ENCODE data around the gene HJURP.

DNA sequence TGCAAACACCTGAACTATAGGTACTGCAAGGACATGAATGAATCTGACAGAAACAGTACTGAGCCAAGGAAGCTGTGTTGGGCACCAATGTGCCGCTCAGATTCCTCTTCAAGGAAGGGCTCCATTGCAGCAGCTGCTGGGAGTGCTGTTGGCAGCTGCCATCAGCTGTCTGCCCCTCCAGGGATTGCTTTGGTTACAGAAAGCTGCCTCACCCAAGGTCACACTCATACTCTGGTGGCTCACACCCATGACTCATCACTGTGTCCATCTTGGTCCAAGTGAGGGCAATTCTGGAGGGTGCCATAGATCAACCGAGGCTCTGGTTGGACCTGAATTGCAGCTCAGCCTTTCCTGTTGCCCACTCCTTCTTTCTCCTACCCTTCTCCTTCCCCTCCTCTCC, 38.5 kb upstream of the HJURP start:
- TF ChIP-seq GLIS3 (CRISPR knock-in tag; IDR thresholded peaks at IDR 0.05): no peak
- no peak for TF ChIP-seq OSR1 (CRISPR knock-in tag; IDR thresholded peaks at IDR 0.05)
- no peak for TF ChIP-seq ZNF70 (CRISPR knock-in tag; IDR thresholded peaks at IDR 0.05)
- TF ChIP-seq, protein P1, sequence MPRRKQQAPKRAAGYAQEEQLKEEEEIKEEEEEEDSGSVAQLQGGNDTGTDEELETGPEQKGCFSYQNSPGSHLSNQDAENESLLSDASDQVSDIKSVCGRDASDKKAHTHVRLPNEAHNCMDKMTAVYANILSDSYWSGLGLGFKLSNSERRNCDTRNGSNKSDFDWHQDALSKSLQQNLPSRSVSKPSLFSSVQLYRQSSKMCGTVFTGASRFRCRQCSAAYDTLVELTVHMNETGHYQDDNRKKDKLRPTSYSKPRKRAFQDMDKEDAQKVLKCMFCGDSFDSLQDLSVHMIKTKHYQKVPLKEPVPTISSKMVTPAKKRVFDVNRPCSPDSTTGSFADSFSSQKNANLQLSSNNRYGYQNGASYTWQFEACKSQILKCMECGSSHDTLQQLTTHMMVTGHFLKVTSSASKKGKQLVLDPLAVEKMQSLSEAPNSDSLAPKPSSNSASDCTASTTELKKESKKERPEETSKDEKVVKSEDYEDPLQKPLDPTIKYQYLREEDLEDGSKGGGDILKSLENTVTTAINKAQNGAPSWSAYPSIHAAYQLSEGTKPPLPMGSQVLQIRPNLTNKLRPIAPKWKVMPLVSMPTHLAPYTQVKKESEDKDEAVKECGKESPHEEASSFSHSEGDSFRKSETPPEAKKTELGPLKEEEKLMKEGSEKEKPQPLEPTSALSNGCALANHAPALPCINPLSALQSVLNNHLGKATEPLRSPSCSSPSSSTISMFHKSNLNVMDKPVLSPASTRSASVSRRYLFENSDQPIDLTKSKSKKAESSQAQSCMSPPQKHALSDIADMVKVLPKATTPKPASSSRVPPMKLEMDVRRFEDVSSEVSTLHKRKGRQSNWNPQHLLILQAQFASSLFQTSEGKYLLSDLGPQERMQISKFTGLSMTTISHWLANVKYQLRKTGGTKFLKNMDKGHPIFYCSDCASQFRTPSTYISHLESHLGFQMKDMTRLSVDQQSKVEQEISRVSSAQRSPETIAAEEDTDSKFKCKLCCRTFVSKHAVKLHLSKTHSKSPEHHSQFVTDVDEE (CRISPR knock-in tag; IDR thresholded peaks at IDR 0.05): no peak
- TF ChIP-seq BACH2 (CRISPR knock-in tag; IDR thresholded peaks at IDR 0.05; ENCODE audit: borderline replicate concordance): no peak
- TF ChIP-seq ZFP30 (CRISPR knock-in tag; IDR thresholded peaks at IDR 0.05): no peak
- TF ChIP-seq, protein P2, sequence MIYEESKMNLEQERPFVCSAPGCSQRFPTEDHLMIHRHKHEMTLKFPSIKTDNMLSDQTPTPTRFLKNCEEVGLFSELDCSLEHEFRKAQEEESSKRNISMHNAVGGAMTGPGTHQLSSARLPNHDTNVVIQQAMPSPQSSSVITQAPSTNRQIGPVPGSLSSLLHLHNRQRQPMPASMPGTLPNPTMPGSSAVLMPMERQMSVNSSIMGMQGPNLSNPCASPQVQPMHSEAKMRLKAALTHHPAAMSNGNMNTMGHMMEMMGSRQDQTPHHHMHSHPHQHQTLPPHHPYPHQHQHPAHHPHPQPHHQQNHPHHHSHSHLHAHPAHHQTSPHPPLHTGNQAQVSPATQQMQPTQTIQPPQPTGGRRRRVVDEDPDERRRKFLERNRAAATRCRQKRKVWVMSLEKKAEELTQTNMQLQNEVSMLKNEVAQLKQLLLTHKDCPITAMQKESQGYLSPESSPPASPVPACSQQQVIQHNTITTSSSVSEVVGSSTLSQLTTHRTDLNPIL (CRISPR knock-in tag; IDR thresholded peaks at IDR 0.05; ENCODE audit: low read depth): no peak
- no peak for TF ChIP-seq ZFP3 (CRISPR knock-in tag; IDR thresholded peaks at IDR 0.05)
- no peak for TF ChIP-seq ISL1 (CRISPR knock-in tag; IDR thresholded peaks at IDR 0.05)
- TF ChIP-seq, protein P3, sequence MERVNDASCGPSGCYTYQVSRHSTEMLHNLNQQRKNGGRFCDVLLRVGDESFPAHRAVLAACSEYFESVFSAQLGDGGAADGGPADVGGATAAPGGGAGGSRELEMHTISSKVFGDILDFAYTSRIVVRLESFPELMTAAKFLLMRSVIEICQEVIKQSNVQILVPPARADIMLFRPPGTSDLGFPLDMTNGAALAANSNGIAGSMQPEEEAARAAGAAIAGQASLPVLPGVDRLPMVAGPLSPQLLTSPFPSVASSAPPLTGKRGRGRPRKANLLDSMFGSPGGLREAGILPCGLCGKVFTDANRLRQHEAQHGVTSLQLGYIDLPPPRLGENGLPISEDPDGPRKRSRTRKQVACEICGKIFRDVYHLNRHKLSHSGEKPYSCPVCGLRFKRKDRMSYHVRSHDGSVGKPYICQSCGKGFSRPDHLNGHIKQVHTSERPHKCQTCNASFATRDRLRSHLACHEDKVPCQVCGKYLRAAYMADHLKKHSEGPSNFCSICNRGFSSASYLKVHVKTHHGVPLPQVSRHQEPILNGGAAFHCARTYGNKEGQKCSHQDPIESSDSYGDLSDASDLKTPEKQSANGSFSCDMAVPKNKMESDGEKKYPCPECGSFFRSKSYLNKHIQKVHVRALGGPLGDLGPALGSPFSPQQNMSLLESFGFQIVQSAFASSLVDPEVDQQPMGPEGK (CRISPR knock-in tag; IDR thresholded peaks at IDR 0.05; ENCODE audit: borderline replicate concordance): no peak

All from SK-N-SH treated with all-trans-retinoic acid at 6 μM for 48 hours (cell line).